Brain microvascular endothelial cell (primary cell): ENCODE results near the gene ATP8A2.
A peak's percentile ranks its signal among the peaks of the same experiment; 100 is the strongest.

Experiments used
- DNase-seq: peaks from one replicate; pipeline ENCODE4 v3.0.0-alpha.2; 2020
- H3K27ac ChIP-seq: fragments of 250-450 bp; sonication (Bioruptor Pico); 2 replicates; pipeline ENCODE4 v1.5.1; 2020; ENCODE audit warnings: mild to moderate bottlenecking, moderate library complexity
- H3K27me3 ChIP-seq: fragments of 250-450 bp; sonication (Bioruptor Pico); replicated peaks from 2 replicates; pipeline ENCODE4 v1.5.1; 2020; ENCODE audit warnings: mild to moderate bottlenecking
- H3K36me3 ChIP-seq: fragments of 250-450 bp; sonication (Bioruptor Pico); replicated peaks from 2 replicates; pipeline ENCODE4 v1.5.1; 2020; ENCODE audit warnings: mild to moderate bottlenecking
- H3K4me3 ChIP-seq: 2 replicates; pipeline ENCODE4 v1.5.1; 2011; ENCODE audit warnings: low read depth, mild to moderate bottlenecking, control low read depth, low read length, moderate library complexity
- in situ Hi-C: cut with HindIII; loops from 2 replicates; pipeline ENCODE4 v1.10.0; 2017; ENCODE audit warnings: low sequenced_read_pairs, low pct_ligation_motif_present
- TF ChIP-seq, protein P1 (sequence below): IDR thresholded peaks from 2 replicates; pipeline ENCODE4 v1.5.1; 2011; ENCODE audit warnings: low read depth, mild to moderate bottlenecking, moderate library complexity, low read length, control low read depth, inconsistent platforms; ENCODE audit errors: missing control alignments

Gene ATP8A2

DNA sequence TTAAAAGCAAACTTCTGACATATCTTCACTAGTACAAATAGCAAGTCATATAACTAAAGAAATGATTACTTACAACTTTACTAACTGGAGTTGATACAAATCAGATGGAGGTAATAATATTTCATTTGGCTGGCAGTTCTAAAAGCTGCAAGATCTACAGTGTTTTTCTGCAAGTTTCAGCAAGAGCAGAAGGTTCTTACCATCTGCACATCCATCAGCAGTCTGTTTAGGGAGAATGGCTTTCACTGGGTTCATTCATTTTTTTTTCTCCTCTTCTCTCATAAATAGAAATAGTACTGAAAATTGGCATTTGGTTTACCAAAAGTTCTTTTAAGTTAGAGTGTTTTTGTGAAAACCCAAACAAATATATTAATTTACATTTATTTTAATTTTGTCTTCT, 683.1 kb downstream of the ATP8A2 start:
- H3K27me3 ChIP-seq, result no peaks in the 10 kb centered on the region
- no peak for DNase-seq
- H3K36me3 ChIP-seq, result no peaks in the 10 kb centered on the region
- H3K27ac ChIP-seq, result no peak overlapping the region
- TF ChIP-seq, protein P1, sequence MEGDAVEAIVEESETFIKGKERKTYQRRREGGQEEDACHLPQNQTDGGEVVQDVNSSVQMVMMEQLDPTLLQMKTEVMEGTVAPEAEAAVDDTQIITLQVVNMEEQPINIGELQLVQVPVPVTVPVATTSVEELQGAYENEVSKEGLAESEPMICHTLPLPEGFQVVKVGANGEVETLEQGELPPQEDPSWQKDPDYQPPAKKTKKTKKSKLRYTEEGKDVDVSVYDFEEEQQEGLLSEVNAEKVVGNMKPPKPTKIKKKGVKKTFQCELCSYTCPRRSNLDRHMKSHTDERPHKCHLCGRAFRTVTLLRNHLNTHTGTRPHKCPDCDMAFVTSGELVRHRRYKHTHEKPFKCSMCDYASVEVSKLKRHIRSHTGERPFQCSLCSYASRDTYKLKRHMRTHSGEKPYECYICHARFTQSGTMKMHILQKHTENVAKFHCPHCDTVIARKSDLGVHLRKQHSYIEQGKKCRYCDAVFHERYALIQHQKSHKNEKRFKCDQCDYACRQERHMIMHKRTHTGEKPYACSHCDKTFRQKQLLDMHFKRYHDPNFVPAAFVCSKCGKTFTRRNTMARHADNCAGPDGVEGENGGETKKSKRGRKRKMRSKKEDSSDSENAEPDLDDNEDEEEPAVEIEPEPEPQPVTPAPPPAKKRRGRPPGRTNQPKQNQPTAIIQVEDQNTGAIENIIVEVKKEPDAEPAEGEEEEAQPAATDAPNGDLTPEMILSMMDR, result no peak
- no peak overlapping the region for H3K4me3 ChIP-seq
- in situ Hi-C loops, result loop anchor here (25.0 kb wide), 1 partner anchor 493 kb away; no protein-coding TSS in a partner anchor

DNA sequence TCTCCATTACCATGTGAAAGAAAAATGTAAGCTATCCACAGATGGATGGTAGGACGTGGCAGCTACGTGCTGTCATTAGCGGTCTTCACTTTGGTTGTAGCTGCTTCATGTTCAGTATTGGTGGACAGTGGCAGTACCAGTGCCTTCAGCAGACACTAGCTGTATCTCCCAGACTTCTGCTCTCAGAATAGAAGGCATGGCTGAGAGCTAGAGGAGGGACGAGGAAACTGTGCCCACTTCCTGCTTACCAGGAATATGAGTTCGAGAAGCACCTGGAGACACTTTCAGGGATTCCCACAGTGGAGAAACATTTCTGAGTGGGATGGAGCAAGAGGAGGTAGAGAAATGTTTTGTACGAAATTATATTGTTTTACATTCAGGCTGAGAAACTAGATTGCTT, 686.9 kb downstream of the ATP8A2 start:
- H3K36me3 ChIP-seq, result no peaks in the 10 kb centered on the region
- no peaks in the 10 kb centered on the region for H3K27me3 ChIP-seq
- TF ChIP-seq, protein P1, result no peak
- in situ Hi-C loops, result loop anchor here (25.0 kb wide), 1 partner anchor 496 kb away; no protein-coding TSS in a partner anchor
- H3K27ac ChIP-seq, result no peak overlapping the region
- DNase-seq, result no peak
- no peak overlapping the region for H3K4me3 ChIP-seq

- H3K27ac ChIP-seq, result no peak overlapping the region
- in situ Hi-C loops, result loop anchor here (25.0 kb wide), 1 partner anchor 498 kb away; no protein-coding TSS in a partner anchor
- TF ChIP-seq, protein P1, result no peak
- no peaks in the 10 kb centered on the region for H3K36me3 ChIP-seq
- no peaks in the 10 kb centered on the region for H3K27me3 ChIP-seq
- no peak for DNase-seq
- no peak overlapping the region for H3K4me3 ChIP-seq
These were observed 688.6 kb downstream of the ATP8A2 start for GRCh38 chr13:26060357-26060756.

DNA sequence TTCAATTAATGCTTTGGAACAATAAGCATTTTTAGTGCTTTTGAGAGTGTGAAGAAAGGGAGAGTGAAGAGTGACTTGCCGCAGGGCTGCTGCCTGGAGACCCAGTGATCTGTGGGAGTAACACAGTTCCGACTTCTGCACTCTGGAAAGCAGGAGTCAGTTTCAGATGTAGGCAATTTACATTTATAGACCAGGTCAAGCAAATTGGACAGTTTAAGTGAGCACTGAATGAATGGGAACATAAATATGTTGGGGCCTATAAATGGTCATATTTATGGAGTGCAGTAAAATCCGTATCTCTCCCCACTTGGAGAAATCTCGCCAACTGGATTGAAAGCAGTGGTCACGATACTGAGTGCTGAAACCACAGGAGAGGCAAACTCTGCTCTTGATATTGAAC, 689.5 kb downstream of the ATP8A2 start:
- Histone ChIP-seq H3K4me3 (no peak overlapping the region), H3K27ac (no peak overlapping the region), H3K27me3 (no peaks in the 10 kb centered on the region), H3K36me3 (no peaks in the 10 kb centered on the region)
- TF ChIP-seq, protein P1, result no peak
- DNase-seq, result no peak
- in situ Hi-C loops, result loop anchor here (25.0 kb wide), 1 partner anchor 499 kb away; no protein-coding TSS in a partner anchor

- Histone ChIP-seq H3K27ac (peak overlapping the region; percentile 16), H3K36me3 (no peaks in the 10 kb centered on the region), H3K4me3 (no peak overlapping the region), H3K27me3 (no peaks in the 10 kb centered on the region)
- TF ChIP-seq, protein P1, result no peak
- in situ Hi-C loops, result loop anchor here (25.0 kb wide), 1 partner anchor 500 kb away; no protein-coding TSS in a partner anchor
- peak; percentile 91 for DNase-seq
These were observed 690.2 kb downstream of the ATP8A2 start for GRCh38 chr13:26061947-26062346.
